SKM-1 (cell line): Measurements from ENCODE around the gene NHERF1.

Experiments used
- DNase-seq: peaks from one replicate; lab custom pipeline; 2025; ENCODE audit not compliant: unreplicated experiment; lab: John Stamatoyannopoulos, UW

Gene NHERF1

GRCh38 chr17:74732042-74732867, 16.2 kb upstream of the NHERF1 start:
- DNase-seq = no peak

GRCh38 chr17:74733365-74734122, 14.9 kb upstream of the NHERF1 start:
- no peak for DNase-seq

GRCh38 chr17:74734256-74734655, 14.2 kb upstream of the NHERF1 start:
- DNase-seq = no peak

GRCh38 chr17:74736513-74737298, 11.7 kb upstream of the NHERF1 start, which contains the start of gene RAB37:
Gene RAB37, plus strand, starts transcription at chr17:74737256. Its CDS starts 17 bp downstream, at chr17:74737273.
- DNase-seq = peak; percentile 94

GRCh38 chr17:74737299-74738050, 11.0 kb upstream of the NHERF1 start:
- DNase-seq = no peak

GRCh38 chr17:74738051-74738996, 10.1 kb upstream of the NHERF1 start:
- DNase-seq = peak; percentile 35

GRCh38 chr17:74739227-74739831, 9.1 kb upstream of the NHERF1 start:
- DNase-seq = no peak

GRCh38 chr17:74740173-74740572, 8.3 kb upstream of the NHERF1 start:
- no peak for DNase-seq

- no peak for DNase-seq
Observed at GRCh38 chr17:74740641-74741387, 7.6 kb upstream of the NHERF1 start.

GRCh38 chr17:74742153-74742515, 6.3 kb upstream of the NHERF1 start:
- peak; percentile 68 for DNase-seq

- no peak for DNase-seq
Observed at GRCh38 chr17:74742978-74743545, 5.4 kb upstream of the NHERF1 start.

GRCh38 chr17:74743755-74744154, 4.7 kb upstream of the NHERF1 start:
- no peak for DNase-seq

- no peak for DNase-seq
Observed at GRCh38 chr17:74744349-74744713, 4.1 kb upstream of the NHERF1 start.

GRCh38 chr17:74744714-74745547, 3.5 kb upstream of the NHERF1 start:
- no peak for DNase-seq

GRCh38 chr17:74745548-74746177, 2.8 kb upstream of the NHERF1 start:
- DNase-seq = no peak

- no peak for DNase-seq
Observed at GRCh38 chr17:74746376-74746775, 2.1 kb upstream of the NHERF1 start.

GRCh38 chr17:74746922-74747321, 1.5 kb upstream of the NHERF1 start:
- peak; percentile 43 for DNase-seq
